Fibroblast of lung (primary cell): Measurements from ENCODE around the gene SHANK1.

ENCODE experiments used
- CTCF ChIP-seq, 2 donors: IDR thresholded peaks in 1 of 2; conservative IDR thresholded peaks in 1 of 2; 1 replicate in 1 of 2; 2 replicates in 1 of 2; pipeline ENCODE4 v1.5.1; 2011 to 2012; ENCODE audit warnings: low read length in 2 of 2, control low read depth in 1 of 2, inconsistent platforms in 1 of 2, low read depth in 1 of 2, mild to moderate bottlenecking in 1 of 2
- EZH2 ChIP-seq: IDR thresholded peaks from 2 replicates; pipeline ENCODE4 v1.5.1; 2012; ENCODE audit warnings: low read length, control low read depth, mild to moderate bottlenecking; ENCODE audit errors: missing control alignments

GRCh38 chr19:50702871-50703829 is 16.5 kb downstream of the SHANK1 start:
- TF ChIP-seq CTCF (conservative IDR thresholded peaks at IDR 0.05 in 1 of 2, IDR thresholded peaks at IDR 0.05 in 1 of 2; ENCODE audit: low read depth in 1 of 2, low read length in 2 of 2), result no peak
- TF ChIP-seq EZH2, result no peak
